ENCODE results near the gene DCAF15. TPM values are rescaled to one million over a fixed set of nuclear protein-coding genes. Genes with fewer than 3 reads are reported as not detected.

Gene DCAF15
- total RNA-seq, 1 donor from 2014 or later = 56.6 TPM

DNA sequence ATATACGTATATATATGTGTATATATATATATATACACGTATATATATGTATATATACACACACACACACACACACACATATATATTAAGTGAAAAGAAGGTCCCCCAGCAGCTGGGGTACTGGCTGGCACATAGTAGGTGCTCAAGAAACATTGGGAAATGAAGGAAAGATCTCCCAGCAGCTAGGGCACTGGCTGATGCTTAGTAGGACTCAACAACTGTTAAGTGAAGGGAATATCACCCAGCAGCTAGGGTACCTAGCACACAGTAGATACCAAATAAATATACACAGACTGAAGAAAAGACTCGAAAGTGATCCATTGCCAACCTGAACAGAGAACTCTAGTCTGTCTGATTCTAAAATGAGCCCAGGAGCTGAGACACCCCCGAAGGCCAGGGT is 26.3 kb upstream of the DCAF15 start:
- H3K27me3 Mint-ChIP-seq (ENCODE audit: low read depth) = no peaks in the 10 kb centered on the region
- no peak for DNase-seq (ENCODE audit: low spot score in 2 of 2, unreplicated experiment in 2 of 2)
- H3K4me3 Mint-ChIP-seq = no peak overlapping the region
- no peak overlapping the region for H3K27ac Mint-ChIP-seq
- no peaks in the 10 kb centered on the region for H3K4me1 Mint-ChIP-seq
- peaks cover 50% of the 10 kb centered on the region for H3K36me3 Mint-ChIP-seq
- no peaks in the 10 kb centered on the region for H3K9me3 Mint-ChIP-seq
- TF ChIP-seq CTCF (IDR thresholded peaks at IDR 0.05; ENCODE audit: unreplicated experiment) = no peak

GRCh38 chr19:13926715-13927114 is 25.6 kb upstream of the DCAF15 start:
- Mint-ChIP-seq H3K9me3 (no peaks in the 10 kb centered on the region), H3K27ac (no peak overlapping the region), H3K27me3 (ENCODE audit: low read depth) (no peaks in the 10 kb centered on the region), H3K36me3 (peaks cover 42% of the 10 kb centered on the region), H3K4me1 (no peaks in the 10 kb centered on the region), H3K4me3 (no peak overlapping the region)
- TF ChIP-seq CTCF (IDR thresholded peaks at IDR 0.05; ENCODE audit: unreplicated experiment) = no peak
- DNase-seq (ENCODE audit: low spot score in 2 of 2, unreplicated experiment in 2 of 2) = no peak

- TF ChIP-seq CTCF (IDR thresholded peaks at IDR 0.05; ENCODE audit: unreplicated experiment) = no peak
- no peak overlapping the region for H3K27ac Mint-ChIP-seq
- peaks cover 26% of the 10 kb centered on the region for H3K36me3 Mint-ChIP-seq
- H3K9me3 Mint-ChIP-seq = no peaks in the 10 kb centered on the region
- DNase-seq (ENCODE audit: low spot score in 2 of 2, unreplicated experiment in 2 of 2) = no peak
- H3K4me3 Mint-ChIP-seq = no peak overlapping the region
- H3K27me3 Mint-ChIP-seq (ENCODE audit: low read depth) = peaks cover under 1% of the 10 kb centered on the region
- H3K4me1 Mint-ChIP-seq = no peaks in the 10 kb centered on the region
Measured at GRCh38 chr19:13929340-13929739, 23.0 kb upstream of the DCAF15 start.

- no peak overlapping the region for H3K4me3 Mint-ChIP-seq
- peaks cover 1% of the 10 kb centered on the region for H3K27me3 Mint-ChIP-seq (ENCODE audit: low read depth)
- TF ChIP-seq CTCF (IDR thresholded peaks at IDR 0.05; ENCODE audit: unreplicated experiment) = no peak
- peaks cover 23% of the 10 kb centered on the region for H3K36me3 Mint-ChIP-seq
- no peak overlapping the region for H3K27ac Mint-ChIP-seq
- no peak for DNase-seq (ENCODE audit: low spot score in 2 of 2, unreplicated experiment in 2 of 2)
- no peaks in the 10 kb centered on the region for H3K4me1 Mint-ChIP-seq
- no peaks in the 10 kb centered on the region for H3K9me3 Mint-ChIP-seq
Measured at GRCh38 chr19:13929956-13930355, 22.4 kb upstream of the DCAF15 start.

DNA sequence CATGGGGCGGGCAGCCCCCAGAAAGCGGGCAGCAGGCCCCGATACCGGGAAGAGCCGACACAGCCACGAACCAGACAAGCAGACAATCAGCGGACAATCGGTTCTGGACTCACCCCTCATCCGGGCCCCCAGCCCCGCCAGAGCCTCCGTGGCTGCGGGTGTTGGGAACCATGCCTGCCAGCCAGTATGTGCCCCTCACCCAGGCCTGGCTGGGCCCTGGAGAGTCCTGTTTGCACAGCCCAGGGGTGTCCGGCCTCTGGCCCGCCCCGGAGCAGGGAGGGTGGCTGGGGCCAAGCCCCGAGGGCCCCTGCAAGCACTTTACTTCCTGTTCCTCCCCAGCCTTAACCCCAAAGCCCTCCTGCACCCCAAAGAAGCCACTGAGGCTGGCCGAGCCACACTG is 21.9 kb upstream of the DCAF15 start:
- Mint-ChIP-seq H3K4me3 (no peak overlapping the region), H3K36me3 (peaks cover 20% of the 10 kb centered on the region), H3K9me3 (no peaks in the 10 kb centered on the region), H3K27ac (no peak overlapping the region), H3K4me1 (no peaks in the 10 kb centered on the region), H3K27me3 (ENCODE audit: low read depth) (peaks cover 1% of the 10 kb centered on the region)
- no peak for DNase-seq (ENCODE audit: low spot score in 2 of 2, unreplicated experiment in 2 of 2)
- no peak for TF ChIP-seq CTCF (IDR thresholded peaks at IDR 0.05; ENCODE audit: unreplicated experiment)
